Tongue (tissue), 3 donors: ENCODE results near the gene KIAA1191. TPM values are rescaled to one million over a fixed set of nuclear protein-coding genes. Genes with fewer than 3 reads are reported as not detected.
"Not testable (repeated sequence)": the region's sequence is repeated elsewhere in the genome, so short reads cannot be mapped to it uniquely, and the experiment has no call there.

Source experiments
- DNase-seq: peaks from one replicate; pipeline ENCODE4 v3.0.0-alpha.2; 2015
- small RNA-seq: library from RNA; depleted of rRNA; stranded (forward); fragments of <200 nt; gene quantifications from one replicate; pipeline ENCODE3, GENCODE V24; 2014; ENCODE audit warnings: low replicate concordance
- total RNA-seq: library from RNA; depleted of rRNA; stranded (reverse); fragments of >200 nt; gene quantifications from one replicate; pipeline ENCODE4 v1.2.3, GENCODE V29; 2014

The KIAA1191 gene
- total RNA-seq, 1 donor from 2014 or later, result 31.7 TPM

- no peak for DNase-seq
These were observed 43.8 kb downstream of the KIAA1191 start for GRCh38 chr5:176317534-176318374.

- not testable (repeated sequence) for DNase-seq
These were observed 56.2 kb downstream of the KIAA1191 start for GRCh38 chr5:176305356-176305755.

Small RNA genes within 50 kb of the gene (small RNA-seq; reads per million reads assigned to genes)
- 1.8 reads per million, percentile 89 among the genes with 10 or more reads in this experiment for gene MIR1271

Other genes with a start within 250 kb of the KIAA1191 start
- 6.8 TPM for gene SIMC1, start 123.3 kb downstream of the KIAA1191 start, total RNA-seq
- gene ARL10, start 3.7 kb upstream of the KIAA1191 start, total RNA-seq, result 10.6 TPM
- 4.6 TPM for gene NOP16, start 26.8 kb upstream of the KIAA1191 start, total RNA-seq
- 90.5 TPM for gene HIGD2A, start 27.0 kb upstream of the KIAA1191 start, total RNA-seq
- 84.7 TPM for gene CLTB, start 54.8 kb upstream of the KIAA1191 start, total RNA-seq
- gene FAF2, start 86.6 kb upstream of the KIAA1191 start, total RNA-seq, result 24.2 TPM
- gene RNF44, start 175.6 kb upstream of the KIAA1191 start, total RNA-seq, result 12.3 TPM
- not detected for gene CDHR2, start 187.6 kb upstream of the KIAA1191 start, total RNA-seq
- 0.72 TPM for gene GPRIN1, start 248.4 kb upstream of the KIAA1191 start, total RNA-seq